Measurements from ENCODE around the gene KCNJ6. TPM values are rescaled to one million over a fixed set of nuclear protein-coding genes. Genes with fewer than 3 reads are reported as not detected.

Gene KCNJ6
- total and polyA plus RNA-seq, 8 donors = under 0.01 to 1.3 (median 0.29) TPM; not detected in 3

- WGBS, 5 donors = 83 to 93% (median 90%) methylated on average over 5 of the region's 5 CpGs
- intact Hi-C loops (cut with DNase I; ENCODE audit: low total_unique reads) = no loop called here
- Histone ChIP-seq H3K36me3 (no peaks in the 10 kb centered on the region), H3K4me1 (no peaks in the 10 kb centered on the region), H3K4me3 (no peak overlapping the region), H3K27ac (no peak overlapping the region), H3K27me3 (peaks cover 0 to 3% (median 0%) of the 10 kb centered on the region in 3 donors), H3K9me3 (no peaks in the 10 kb centered on the region)
- no peak for TF ChIP-seq POLR2AphosphoS5 (IDR thresholded peaks at IDR 0.05)
- TF ChIP-seq POLR2A (IDR thresholded peaks at IDR 0.05) = no peak
- TF ChIP-seq EP300 (IDR thresholded peaks at IDR 0.05) = no peak
- TF ChIP-seq CTCF (IDR thresholded peaks at IDR 0.05) = no peak
- no peak for DNase-seq
These were observed 314.3 kb downstream of the KCNJ6 start for GRCh38 chr21:37601915-37602314.

GRCh38 chr21:37601027-37601426 lies 315.2 kb downstream of the KCNJ6 start:
- no peaks in the 10 kb centered on the region for H3K36me3 ChIP-seq
- TF ChIP-seq EP300 (IDR thresholded peaks at IDR 0.05) = no peak
- no peak for TF ChIP-seq POLR2AphosphoS5 (IDR thresholded peaks at IDR 0.05)
- no peak for TF ChIP-seq CTCF (IDR thresholded peaks at IDR 0.05)
- no peak for TF ChIP-seq POLR2A (IDR thresholded peaks at IDR 0.05)
- DNase-seq = no peak
- no peaks in the 10 kb centered on the region for H3K4me1 ChIP-seq
- no peak overlapping the region for H3K4me3 ChIP-seq
- no peak overlapping the region for H3K27ac ChIP-seq
- no peaks in the 10 kb centered on the region for H3K9me3 ChIP-seq
- intact Hi-C loops (cut with DNase I; ENCODE audit: low total_unique reads) = no loop called here
- 78 to 84% (median 81%) methylated on average over 3 of the region's 3 CpGs for WGBS, 5 donors
- H3K27me3 ChIP-seq = peaks cover 0 to 3% (median 0%) of the 10 kb centered on the region in 3 donors

GRCh38 chr21:37595944-37596343 lies 320.3 kb downstream of the KCNJ6 start:
- TF ChIP-seq EP300 (IDR thresholded peaks at IDR 0.05) = no peak
- TF ChIP-seq POLR2AphosphoS5 (IDR thresholded peaks at IDR 0.05) = no peak
- TF ChIP-seq POLR2A (IDR thresholded peaks at IDR 0.05) = no peak
- no peak for TF ChIP-seq CTCF (IDR thresholded peaks at IDR 0.05)
- Histone ChIP-seq H3K27ac (peak overlapping the region in 1 of 5 donors; percentile 18), H3K27me3 (no peaks in the 10 kb centered on the region), H3K36me3 (no peaks in the 10 kb centered on the region), H3K4me3 (no peak overlapping the region), H3K9me3 (no peaks in the 10 kb centered on the region), H3K4me1 (no peaks in the 10 kb centered on the region)
- DNase-seq = no peak
- intact Hi-C loops (cut with DNase I; ENCODE audit: low total_unique reads) = no loop called here
- 85 to 97% (median 95%) methylated on average over 7 to 8 of the region's 8 CpGs for WGBS, 5 donors

GRCh38 chr21:37594472-37594951 lies 321.7 kb downstream of the KCNJ6 start:
- 76 to 87% (median 84%) methylated on average over 15 of the region's 15 CpGs for WGBS, 5 donors
- intact Hi-C loops (cut with DNase I; ENCODE audit: low total_unique reads) = no loop called here

More at GRCh38 chr21:37594472-37594951, 321.7 kb downstream of the KCNJ6 start:
- H3K27me3 ChIP-seq = no peaks in the 10 kb centered on the region
- no peak overlapping the region for H3K4me3 ChIP-seq
- H3K9me3 ChIP-seq = no peaks in the 10 kb centered on the region
- no peaks in the 10 kb centered on the region for H3K4me1 ChIP-seq
- no peak overlapping the region for H3K27ac ChIP-seq
- no peak for TF ChIP-seq CTCF (IDR thresholded peaks at IDR 0.05)
- no peak for TF ChIP-seq EP300 (IDR thresholded peaks at IDR 0.05)
- no peak for TF ChIP-seq POLR2AphosphoS5 (IDR thresholded peaks at IDR 0.05)
- TF ChIP-seq POLR2A (IDR thresholded peaks at IDR 0.05) = no peak
- H3K36me3 ChIP-seq = no peaks in the 10 kb centered on the region
- DNase-seq = no peak
